Measurements from ENCODE around the gene KDM4C. TPM values are rescaled to one million over a fixed set of nuclear protein-coding genes. Genes with fewer than 3 reads are reported as not detected.

Gene KDM4C
- total and polyA plus RNA-seq, 2 of the 13 experiments (the other 11 are each of a cell fraction or from before 2014, with no cell fraction given) = 19.4 to 23.6 TPM

DNA sequence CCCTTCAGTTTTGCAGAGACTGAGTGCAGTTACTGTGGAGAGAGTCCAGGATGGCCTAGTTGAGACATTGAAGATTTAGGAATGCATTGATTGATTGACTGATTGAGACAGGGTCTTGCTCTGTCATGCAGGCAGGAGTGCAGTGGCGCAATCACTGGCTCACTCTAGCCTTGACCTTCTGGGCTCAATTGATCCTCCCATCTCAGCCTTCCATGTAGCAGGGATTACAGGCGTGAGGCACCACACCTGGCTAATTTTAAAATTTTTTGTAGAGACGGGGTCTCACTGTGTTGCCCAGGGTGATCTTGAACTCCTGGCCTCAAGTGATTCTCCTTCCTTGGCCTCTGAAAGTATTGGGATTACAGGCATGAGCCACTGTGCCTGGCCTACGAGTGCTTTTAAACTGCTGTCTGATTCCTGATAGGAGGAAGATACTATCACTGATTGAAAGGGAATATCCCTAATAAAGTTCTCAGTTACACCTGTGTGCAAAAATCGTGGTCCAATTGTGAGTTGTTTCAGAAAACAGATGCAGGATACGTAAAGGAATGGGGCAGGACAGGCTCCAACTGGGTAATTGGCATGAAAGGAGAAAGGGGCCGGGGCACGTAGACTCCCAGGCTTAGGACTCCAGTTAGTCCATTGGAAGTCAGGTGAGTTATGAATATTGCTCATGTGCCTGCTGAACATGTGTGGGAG lies 87.5 kb downstream of the KDM4C start (continued):
- no peak for TF ChIP-seq ZNF605 (CRISPR knock-in tag; IDR thresholded peaks at IDR 0.05)
- TF ChIP-seq, protein P1, sequence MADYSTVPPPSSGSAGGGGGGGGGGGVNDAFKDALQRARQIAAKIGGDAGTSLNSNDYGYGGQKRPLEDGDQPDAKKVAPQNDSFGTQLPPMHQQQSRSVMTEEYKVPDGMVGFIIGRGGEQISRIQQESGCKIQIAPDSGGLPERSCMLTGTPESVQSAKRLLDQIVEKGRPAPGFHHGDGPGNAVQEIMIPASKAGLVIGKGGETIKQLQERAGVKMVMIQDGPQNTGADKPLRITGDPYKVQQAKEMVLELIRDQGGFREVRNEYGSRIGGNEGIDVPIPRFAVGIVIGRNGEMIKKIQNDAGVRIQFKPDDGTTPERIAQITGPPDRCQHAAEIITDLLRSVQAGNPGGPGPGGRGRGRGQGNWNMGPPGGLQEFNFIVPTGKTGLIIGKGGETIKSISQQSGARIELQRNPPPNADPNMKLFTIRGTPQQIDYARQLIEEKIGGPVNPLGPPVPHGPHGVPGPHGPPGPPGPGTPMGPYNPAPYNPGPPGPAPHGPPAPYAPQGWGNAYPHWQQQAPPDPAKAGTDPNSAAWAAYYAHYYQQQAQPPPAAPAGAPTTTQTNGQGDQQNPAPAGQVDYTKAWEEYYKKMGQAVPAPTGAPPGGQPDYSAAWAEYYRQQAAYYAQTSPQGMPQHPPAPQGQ (CRISPR knock-in tag; IDR thresholded peaks at IDR 0.05; ENCODE audit: borderline replicate concordance) = no peak
- peak; percentile 81 for TF ChIP-seq KAT2B (IDR thresholded peaks at IDR 0.05; ENCODE audit: borderline replicate concordance, low read depth, low read length)
- TF ChIP-seq, protein P2, sequence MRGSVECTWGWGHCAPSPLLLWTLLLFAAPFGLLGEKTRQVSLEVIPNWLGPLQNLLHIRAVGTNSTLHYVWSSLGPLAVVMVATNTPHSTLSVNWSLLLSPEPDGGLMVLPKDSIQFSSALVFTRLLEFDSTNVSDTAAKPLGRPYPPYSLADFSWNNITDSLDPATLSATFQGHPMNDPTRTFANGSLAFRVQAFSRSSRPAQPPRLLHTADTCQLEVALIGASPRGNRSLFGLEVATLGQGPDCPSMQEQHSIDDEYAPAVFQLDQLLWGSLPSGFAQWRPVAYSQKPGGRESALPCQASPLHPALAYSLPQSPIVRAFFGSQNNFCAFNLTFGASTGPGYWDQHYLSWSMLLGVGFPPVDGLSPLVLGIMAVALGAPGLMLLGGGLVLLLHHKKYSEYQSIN (CRISPR knock-in tag; IDR thresholded peaks at IDR 0.05; ENCODE audit: borderline replicate concordance) = no peak
- TF ChIP-seq ZBTB7B (CRISPR knock-in tag; IDR thresholded peaks at IDR 0.05) = 0 out of 2 replicates have a peak, but pooled peaks have one; percentile 34
- TF ChIP-seq, protein P3, sequence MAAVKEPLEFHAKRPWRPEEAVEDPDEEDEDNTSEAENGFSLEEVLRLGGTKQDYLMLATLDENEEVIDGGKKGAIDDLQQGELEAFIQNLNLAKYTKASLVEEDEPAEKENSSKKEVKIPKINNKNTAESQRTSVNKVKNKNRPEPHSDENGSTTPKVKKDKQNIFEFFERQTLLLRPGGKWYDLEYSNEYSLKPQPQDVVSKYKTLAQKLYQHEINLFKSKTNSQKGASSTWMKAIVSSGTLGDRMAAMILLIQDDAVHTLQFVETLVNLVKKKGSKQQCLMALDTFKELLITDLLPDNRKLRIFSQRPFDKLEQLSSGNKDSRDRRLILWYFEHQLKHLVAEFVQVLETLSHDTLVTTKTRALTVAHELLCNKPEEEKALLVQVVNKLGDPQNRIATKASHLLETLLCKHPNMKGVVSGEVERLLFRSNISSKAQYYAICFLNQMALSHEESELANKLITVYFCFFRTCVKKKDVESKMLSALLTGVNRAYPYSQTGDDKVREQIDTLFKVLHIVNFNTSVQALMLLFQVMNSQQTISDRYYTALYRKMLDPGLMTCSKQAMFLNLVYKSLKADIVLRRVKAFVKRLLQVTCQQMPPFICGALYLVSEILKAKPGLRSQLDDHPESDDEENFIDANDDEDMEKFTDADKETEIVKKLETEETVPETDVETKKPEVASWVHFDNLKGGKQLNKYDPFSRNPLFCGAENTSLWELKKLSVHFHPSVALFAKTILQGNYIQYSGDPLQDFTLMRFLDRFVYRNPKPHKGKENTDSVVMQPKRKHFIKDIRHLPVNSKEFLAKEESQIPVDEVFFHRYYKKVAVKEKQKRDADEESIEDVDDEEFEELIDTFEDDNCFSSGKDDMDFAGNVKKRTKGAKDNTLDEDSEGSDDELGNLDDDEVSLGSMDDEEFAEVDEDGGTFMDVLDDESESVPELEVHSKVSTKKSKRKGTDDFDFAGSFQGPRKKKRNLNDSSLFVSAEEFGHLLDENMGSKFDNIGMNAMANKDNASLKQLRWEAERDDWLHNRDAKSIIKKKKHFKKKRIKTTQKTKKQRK (IDR thresholded peaks at IDR 0.05; ENCODE audit: low read length) = no peak
- no peak for TF ChIP-seq ZNF570 (CRISPR knock-in tag; IDR thresholded peaks at IDR 0.05; ENCODE audit: borderline replicate concordance)
- no peak for TF ChIP-seq ZNF737 (CRISPR knock-in tag; IDR thresholded peaks at IDR 0.05; ENCODE audit: borderline replicate concordance)
- TF ChIP-seq, protein P4, sequence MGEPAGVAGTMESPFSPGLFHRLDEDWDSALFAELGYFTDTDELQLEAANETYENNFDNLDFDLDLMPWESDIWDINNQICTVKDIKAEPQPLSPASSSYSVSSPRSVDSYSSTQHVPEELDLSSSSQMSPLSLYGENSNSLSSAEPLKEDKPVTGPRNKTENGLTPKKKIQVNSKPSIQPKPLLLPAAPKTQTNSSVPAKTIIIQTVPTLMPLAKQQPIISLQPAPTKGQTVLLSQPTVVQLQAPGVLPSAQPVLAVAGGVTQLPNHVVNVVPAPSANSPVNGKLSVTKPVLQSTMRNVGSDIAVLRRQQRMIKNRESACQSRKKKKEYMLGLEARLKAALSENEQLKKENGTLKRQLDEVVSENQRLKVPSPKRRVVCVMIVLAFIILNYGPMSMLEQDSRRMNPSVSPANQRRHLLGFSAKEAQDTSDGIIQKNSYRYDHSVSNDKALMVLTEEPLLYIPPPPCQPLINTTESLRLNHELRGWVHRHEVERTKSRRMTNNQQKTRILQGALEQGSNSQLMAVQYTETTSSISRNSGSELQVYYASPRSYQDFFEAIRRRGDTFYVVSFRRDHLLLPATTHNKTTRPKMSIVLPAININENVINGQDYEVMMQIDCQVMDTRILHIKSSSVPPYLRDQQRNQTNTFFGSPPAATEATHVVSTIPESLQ (CRISPR knock-in tag; conservative IDR thresholded peaks at IDR 0.05) = no peak
- no peak for TF ChIP-seq REXO4 (CRISPR knock-in tag; IDR thresholded peaks at IDR 0.05; ENCODE audit: borderline replicate concordance)
- TF ChIP-seq ZNF501 (CRISPR knock-in tag; IDR thresholded peaks at IDR 0.05) = peak; percentile 20; the same call in 1 of the 2 replicates
- peak; percentile 87 for TF ChIP-seq ONECUT2 (CRISPR knock-in tag; IDR thresholded peaks at IDR 0.05)
- TF ChIP-seq IKZF4 (CRISPR knock-in tag; IDR thresholded peaks at IDR 0.05; ENCODE audit: borderline replicate concordance, low read depth, not compliant biosample characterization) = no peak
- TF ChIP-seq DMAP1 (CRISPR knock-in tag; IDR thresholded peaks at IDR 0.05) = no peak
- TF ChIP-seq PAX8 (CRISPR knock-in tag; IDR thresholded peaks at IDR 0.05; ENCODE audit: borderline replicate concordance) = no peak
- TF ChIP-seq EP300 (IDR thresholded peaks at IDR 0.05; ENCODE audit: low read depth in 2 of 2, low read length in 2 of 2) = peak in 1 of 2 experiments; percentile 38; a peak in 1 of 4 replicates
- no peak for TF ChIP-seq EP300 (CRISPR knock-in tag; IDR thresholded peaks at IDR 0.05; ENCODE audit: borderline replicate concordance)
- TF ChIP-seq ZBTB7A (CRISPR knock-in tag; IDR thresholded peaks at IDR 0.05) = 0 out of 2 replicates have a peak, but pooled peaks have one; percentile 30
- peak; percentile 56; the same call in 1 of the 2 replicates for TF ChIP-seq PHF21A (CRISPR knock-in tag; IDR thresholded peaks at IDR 0.05)
- TF ChIP-seq ZNF562 (CRISPR knock-in tag; IDR thresholded peaks at IDR 0.05; ENCODE audit: borderline replicate concordance) = no peak
- TF ChIP-seq ZNF772 (CRISPR knock-in tag; IDR thresholded peaks at IDR 0.05) = no peak
- TF ChIP-seq RBFOX2 (IDR thresholded peaks at IDR 0.05; ENCODE audit: low read depth, low read length) = no peak
